ENCODE results near the gene ZFAND3.

The ZFAND3 gene

DNA sequence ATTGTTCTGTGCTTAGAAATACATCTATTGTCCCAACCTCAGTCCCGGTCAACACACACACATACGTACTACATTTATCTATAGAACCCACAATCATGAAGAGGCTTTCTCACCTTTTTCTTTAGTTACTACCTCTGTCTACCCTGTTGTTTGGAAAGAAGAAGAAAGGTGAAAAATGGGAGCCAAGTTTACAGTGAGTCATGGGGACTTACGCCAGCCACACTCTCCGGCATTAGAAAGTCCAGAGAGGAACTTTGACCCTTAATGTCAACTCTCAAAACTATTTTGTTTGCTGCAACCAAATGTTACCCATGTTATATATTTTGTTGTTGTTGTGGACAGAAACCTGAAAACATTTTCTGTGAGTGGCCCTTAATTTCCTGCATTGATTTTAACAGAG lies 259.1 kb downstream of the ZFAND3 start:
- no peak for DNase-seq
- Histone ChIP-seq H3K27me3 (no peaks in the 10 kb centered on the region), H3K36me3 (no peaks in the 10 kb centered on the region), H3K9me3 (no peaks in the 10 kb centered on the region), H3K4me1 (no peaks in the 10 kb centered on the region), H3K4me3 (ENCODE audit: low read depth, low read length) (no peak overlapping the region)
- no peak for TF ChIP-seq CTCF (IDR thresholded peaks at IDR 0.05; ENCODE audit: low read depth, low read length)

DNA sequence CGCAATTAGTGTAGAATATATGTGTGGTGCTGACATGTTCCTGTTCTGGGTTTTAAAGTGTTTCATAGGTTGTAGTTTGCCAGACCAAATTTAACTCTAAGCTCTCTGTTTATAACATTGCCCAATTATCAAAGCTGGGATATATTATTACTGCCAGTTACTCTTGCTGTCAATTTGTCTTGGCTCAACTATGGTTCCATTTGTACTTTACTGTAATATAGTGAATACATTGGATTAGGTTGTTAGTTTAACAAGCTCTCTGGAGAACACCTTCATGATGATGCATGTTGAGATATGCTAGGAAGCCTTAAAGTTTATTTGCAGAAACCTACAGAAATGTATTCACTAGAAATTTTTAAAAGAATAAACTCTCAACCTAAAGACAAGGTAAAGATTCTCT lies 259.6 kb downstream of the ZFAND3 start:
- Histone ChIP-seq H3K4me3 (ENCODE audit: low read depth, low read length) (no peak overlapping the region), H3K4me1 (no peaks in the 10 kb centered on the region), H3K36me3 (no peaks in the 10 kb centered on the region), H3K9me3 (no peaks in the 10 kb centered on the region), H3K27me3 (no peaks in the 10 kb centered on the region)
- no peak for DNase-seq
- TF ChIP-seq CTCF (IDR thresholded peaks at IDR 0.05; ENCODE audit: low read depth, low read length): no peak

DNA sequence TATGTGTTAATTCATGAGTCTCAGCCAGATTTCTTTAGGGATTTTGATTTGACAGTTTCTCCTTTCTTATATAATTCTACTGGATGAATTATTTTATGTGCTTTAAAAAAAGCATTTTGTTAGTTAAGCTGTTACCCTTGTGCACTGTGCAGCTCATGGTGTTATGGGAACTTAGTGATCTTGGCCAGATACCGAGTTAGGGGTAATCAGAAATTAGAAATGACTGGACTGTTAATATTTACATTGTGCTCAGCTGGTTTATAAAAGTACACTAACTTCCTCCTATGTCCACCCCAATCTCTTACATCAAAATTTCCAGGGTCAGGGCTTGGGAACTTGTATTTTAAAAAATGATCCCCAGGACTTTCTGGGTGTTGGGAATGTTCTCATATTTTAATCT lies 260.0 kb downstream of the ZFAND3 start:
- no peak for DNase-seq
- Histone ChIP-seq H3K4me1 (no peaks in the 10 kb centered on the region), H3K27me3 (no peaks in the 10 kb centered on the region), H3K9me3 (no peaks in the 10 kb centered on the region), H3K4me3 (ENCODE audit: low read depth, low read length) (no peak overlapping the region), H3K36me3 (no peaks in the 10 kb centered on the region)
- no peak for TF ChIP-seq CTCF (IDR thresholded peaks at IDR 0.05; ENCODE audit: low read depth, low read length)

DNA sequence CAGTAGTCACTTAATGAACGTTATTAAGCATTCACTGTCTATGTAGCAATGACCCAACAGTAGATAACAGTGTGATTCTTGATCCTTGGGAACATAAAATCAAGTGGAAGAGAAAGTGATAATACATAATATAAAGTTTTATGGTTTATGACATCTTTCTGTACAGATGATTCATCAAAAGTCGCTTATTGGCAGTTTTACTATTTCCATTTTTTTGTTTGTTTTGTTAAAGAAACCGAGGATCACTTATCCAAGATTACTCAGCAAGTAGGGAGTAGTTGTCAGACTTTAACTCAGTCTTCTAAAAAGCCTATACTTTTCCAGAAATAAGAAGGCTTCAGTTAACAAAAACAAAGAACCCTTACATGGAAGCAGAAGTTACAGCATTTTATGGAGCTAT lies 260.8 kb downstream of the ZFAND3 start:
- H3K4me1 ChIP-seq: no peaks in the 10 kb centered on the region
- no peak for TF ChIP-seq CTCF (IDR thresholded peaks at IDR 0.05; ENCODE audit: low read depth, low read length)
- no peaks in the 10 kb centered on the region for H3K9me3 ChIP-seq
- H3K27me3 ChIP-seq: no peaks in the 10 kb centered on the region
- no peak for DNase-seq
- H3K36me3 ChIP-seq: no peaks in the 10 kb centered on the region
- H3K4me3 ChIP-seq (ENCODE audit: low read depth, low read length): no peak overlapping the region

DNA sequence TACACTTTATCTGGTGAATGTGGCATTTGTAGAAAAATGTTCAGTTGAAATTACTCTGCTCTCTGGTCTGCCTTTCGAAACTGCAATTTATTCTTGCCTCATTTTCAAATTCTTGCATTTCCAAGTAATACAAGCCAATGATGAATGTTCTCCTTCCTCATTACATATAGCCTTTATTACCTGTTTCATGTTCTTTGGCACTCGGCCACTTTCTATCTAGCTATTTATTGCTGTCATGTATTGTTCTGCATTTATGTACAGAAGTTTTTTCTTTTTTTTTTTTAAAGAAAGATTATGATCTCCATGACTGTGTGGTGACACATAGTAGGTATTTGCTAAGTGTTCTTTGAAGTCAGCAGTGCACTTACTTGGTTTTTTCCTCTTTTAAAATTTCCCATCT lies 261.4 kb downstream of the ZFAND3 start:
- TF ChIP-seq CTCF (IDR thresholded peaks at IDR 0.05; ENCODE audit: low read depth, low read length): no peak
- H3K4me1 ChIP-seq: no peaks in the 10 kb centered on the region
- DNase-seq: no peak

GRCh38 chr6:38085031-38085430 lies 265.5 kb downstream of the ZFAND3 start:
- H3K4me3 ChIP-seq (ENCODE audit: low read depth, low read length): no peak overlapping the region
- no peak for TF ChIP-seq CTCF (IDR thresholded peaks at IDR 0.05; ENCODE audit: low read depth, low read length)
- no peaks in the 10 kb centered on the region for H3K9me3 ChIP-seq
- H3K27me3 ChIP-seq: no peaks in the 10 kb centered on the region
- H3K36me3 ChIP-seq: no peaks in the 10 kb centered on the region
- no peak for DNase-seq
- H3K4me1 ChIP-seq: peaks cover 9% of the 10 kb centered on the region; the same call in 1 of the 2 replicates

More for the DNA sequence above, 261.4 kb downstream of the ZFAND3 start:
- H3K36me3 ChIP-seq: no peaks in the 10 kb centered on the region
- no peaks in the 10 kb centered on the region for H3K9me3 ChIP-seq
- H3K27me3 ChIP-seq: no peaks in the 10 kb centered on the region
- no peak overlapping the region for H3K4me3 ChIP-seq (ENCODE audit: low read depth, low read length)
